ENCODE measurements around the gene ACAD9. TPM values are rescaled to one million over a fixed set of nuclear protein-coding genes. Genes with fewer than 3 reads are reported as not detected.

Gene ACAD9
- total RNA-seq, 4 donors from 2014 or later: 25.6 to 41.6 (median 30.3) TPM

GRCh38 chr3:128841926-128842920 is 37.2 kb upstream of the ACAD9 start:
- DNase-seq (ENCODE audit: extremely low spot score): no peak
- Histone ChIP-seq H3K27ac (replicated peaks in 1 of 4) (no peak overlapping the region), H3K4me1 (peaks cover 14 to 20% (median 16%) of the 10 kb centered on the region in 4 donors), H3K27me3 (no peaks in the 10 kb centered on the region), H3K9me3 (no peaks in the 10 kb centered on the region), H3K4me3 (no peak overlapping the region), H3K36me3 (no peaks in the 10 kb centered on the region)
- intact Hi-C loops (cut with DNase I): no loop called here
- TF ChIP-seq POLR2AphosphoS5 (IDR thresholded peaks at IDR 0.05) (no peak), EP300 (IDR thresholded peaks at IDR 0.05) (no peak), POLR2A (IDR thresholded peaks at IDR 0.05; ENCODE audit: low read depth) (no peak)
- TF ChIP-seq, protein P1, sequence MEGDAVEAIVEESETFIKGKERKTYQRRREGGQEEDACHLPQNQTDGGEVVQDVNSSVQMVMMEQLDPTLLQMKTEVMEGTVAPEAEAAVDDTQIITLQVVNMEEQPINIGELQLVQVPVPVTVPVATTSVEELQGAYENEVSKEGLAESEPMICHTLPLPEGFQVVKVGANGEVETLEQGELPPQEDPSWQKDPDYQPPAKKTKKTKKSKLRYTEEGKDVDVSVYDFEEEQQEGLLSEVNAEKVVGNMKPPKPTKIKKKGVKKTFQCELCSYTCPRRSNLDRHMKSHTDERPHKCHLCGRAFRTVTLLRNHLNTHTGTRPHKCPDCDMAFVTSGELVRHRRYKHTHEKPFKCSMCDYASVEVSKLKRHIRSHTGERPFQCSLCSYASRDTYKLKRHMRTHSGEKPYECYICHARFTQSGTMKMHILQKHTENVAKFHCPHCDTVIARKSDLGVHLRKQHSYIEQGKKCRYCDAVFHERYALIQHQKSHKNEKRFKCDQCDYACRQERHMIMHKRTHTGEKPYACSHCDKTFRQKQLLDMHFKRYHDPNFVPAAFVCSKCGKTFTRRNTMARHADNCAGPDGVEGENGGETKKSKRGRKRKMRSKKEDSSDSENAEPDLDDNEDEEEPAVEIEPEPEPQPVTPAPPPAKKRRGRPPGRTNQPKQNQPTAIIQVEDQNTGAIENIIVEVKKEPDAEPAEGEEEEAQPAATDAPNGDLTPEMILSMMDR (IDR thresholded peaks at IDR 0.05): no peak
- 86% methylated on average over 8 of the region's 10 CpGs for WGBS

DNA sequence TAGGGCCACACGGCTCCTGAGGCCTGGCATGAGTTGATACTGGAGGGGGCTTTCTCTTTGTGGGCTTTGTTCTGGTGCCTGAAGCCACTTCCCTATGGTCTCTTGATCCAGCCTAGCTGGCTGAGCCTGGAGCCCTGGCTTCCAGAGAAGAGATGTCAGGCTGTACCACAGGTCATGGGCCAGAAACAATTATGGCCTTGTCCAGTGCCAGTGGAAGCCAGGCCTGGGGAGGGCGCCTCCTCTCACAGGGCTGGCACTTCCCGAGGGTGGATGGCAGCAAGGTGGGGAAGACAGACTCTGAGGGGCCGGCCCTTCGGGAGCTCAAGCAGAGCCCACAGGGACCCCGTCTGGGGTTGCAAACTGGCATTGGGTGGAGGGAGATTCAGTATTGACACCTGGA is 34.9 kb upstream of the ACAD9 start:
- Histone ChIP-seq H3K36me3 (no peaks in the 10 kb centered on the region), H3K27ac (replicated peaks in 1 of 4) (no peak overlapping the region), H3K27me3 (no peaks in the 10 kb centered on the region), H3K4me3 (no peak overlapping the region), H3K9me3 (no peaks in the 10 kb centered on the region), H3K4me1 (peaks cover 14 to 20% (median 16%) of the 10 kb centered on the region in 4 donors)
- TF ChIP-seq POLR2AphosphoS5 (IDR thresholded peaks at IDR 0.05): no peak
- DNase-seq (ENCODE audit: extremely low spot score): no peak
- 97% methylated on average over 5 of the region's 6 CpGs for WGBS
- intact Hi-C loops (cut with DNase I): no loop called here

- TF ChIP-seq, protein P1 (IDR thresholded peaks at IDR 0.05): no peak
- TF ChIP-seq POLR2A (IDR thresholded peaks at IDR 0.05; ENCODE audit: low read depth) (no peak), EP300 (IDR thresholded peaks at IDR 0.05) (no peak), POLR2AphosphoS5 (IDR thresholded peaks at IDR 0.05) (no peak)
- no peaks in the 10 kb centered on the region for H3K36me3 ChIP-seq
- peaks cover 14 to 20% (median 16%) of the 10 kb centered on the region in 4 donors for H3K4me1 ChIP-seq
- H3K4me3 ChIP-seq: peak overlapping the region; percentile 58 to 64 (median 60)
- no peaks in the 10 kb centered on the region for H3K9me3 ChIP-seq
- no peak for DNase-seq (ENCODE audit: extremely low spot score)
- peak overlapping the region; percentile 72 to 79 (median 78) for H3K27ac ChIP-seq (replicated peaks in 1 of 4)
- 62% methylated on average over 6 of the region's 14 CpGs for WGBS
- intact Hi-C loops (cut with DNase I): no loop called here
- no peaks in the 10 kb centered on the region for H3K27me3 ChIP-seq
Observed at GRCh38 chr3:128845119-128845777, 34.2 kb upstream of the ACAD9 start.

DNA sequence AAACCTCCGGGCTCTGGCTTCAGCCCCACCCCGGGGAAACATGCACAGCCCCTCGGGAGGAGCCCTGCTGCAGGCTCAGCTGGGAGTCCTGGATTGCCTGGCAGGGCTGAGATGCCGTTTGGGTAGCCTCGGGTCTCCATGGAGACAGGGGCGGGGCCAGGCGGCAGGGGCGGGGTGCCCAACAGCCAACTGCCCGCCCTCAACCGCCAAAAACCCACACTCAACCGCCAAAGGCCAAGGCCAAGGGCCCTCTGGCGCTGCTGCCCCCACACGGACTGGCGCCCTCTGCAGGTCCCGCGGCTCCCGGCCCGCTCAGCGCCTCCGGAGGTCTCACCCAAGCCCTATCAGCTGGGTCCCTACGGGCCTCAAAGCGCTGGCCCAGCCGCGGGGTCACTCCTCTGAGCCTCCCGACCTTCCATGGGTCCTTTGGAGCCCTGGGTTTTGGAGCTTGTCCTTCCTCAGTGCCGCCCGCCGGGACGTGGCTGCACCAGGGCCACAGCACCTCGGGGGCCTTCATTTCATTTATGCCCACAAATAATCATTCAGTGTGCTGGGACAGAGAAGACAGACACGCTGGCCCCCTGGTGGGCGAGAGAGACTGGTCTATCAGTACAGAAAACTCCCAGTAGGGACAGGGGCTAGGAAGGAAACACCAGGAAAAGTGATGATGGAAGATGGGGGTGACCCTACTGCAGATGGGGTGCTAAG is 33.5 kb upstream of the ACAD9 start:
- no peaks in the 10 kb centered on the region for H3K36me3 ChIP-seq
- H3K27me3 ChIP-seq: no peaks in the 10 kb centered on the region
- H3K27ac ChIP-seq (replicated peaks in 1 of 4): peak overlapping the region; percentile 72 to 79 (median 78)
- H3K9me3 ChIP-seq: no peaks in the 10 kb centered on the region
- 4% methylated on average over 13 of the region's 32 CpGs for WGBS
- H3K4me1 ChIP-seq: peaks cover 14 to 20% (median 16%) of the 10 kb centered on the region in 4 donors
- peak; percentile 95 for DNase-seq (ENCODE audit: extremely low spot score)
- intact Hi-C loops (cut with DNase I): loop anchor here (2.0 kb wide), 1 partner anchor 227 kb away; no protein-coding TSS in a partner anchor
- H3K4me3 ChIP-seq: peak overlapping the region; percentile 58 to 64 (median 60)
- TF ChIP-seq EP300 (IDR thresholded peaks at IDR 0.05) (no peak), POLR2AphosphoS5 (IDR thresholded peaks at IDR 0.05) (peak; percentile 24 to 30), POLR2A (IDR thresholded peaks at IDR 0.05; ENCODE audit: low read depth) (no peak)
- TF ChIP-seq, protein P1 (IDR thresholded peaks at IDR 0.05): peak; percentile 56 to 67 (median 59)
